ENCODE measurements around the gene P2RY6. TPM values are rescaled to one million over a fixed set of nuclear protein-coding genes. Genes with fewer than 3 reads are reported as not detected.

P2RY6 gene
- total RNA-seq, 3 donors from 2014 or later = 1.9 to 4.3 (median 2.8) TPM

- TF ChIP-seq CTCF (IDR thresholded peaks at IDR 0.05) = no peak
- H3K9me3 ChIP-seq = no peaks in the 10 kb centered on the region
- H3K4me3 ChIP-seq = no peak overlapping the region
- intact Hi-C loops (cut with DNase I, micrococcal nuclease) = loop anchor here (5.0 kb wide), 1 partner anchor 41 kb away; no protein-coding TSS in a partner anchor
- no peaks in the 10 kb centered on the region for H3K36me3 ChIP-seq (ENCODE audit: low read depth)
- DNase-seq (no peak), ATAC-seq (no peak)
- H3K4me1 ChIP-seq (ENCODE audit: low read depth) = no peaks in the 10 kb centered on the region
Measured at GRCh38 chr11:73296501-73297230, 24.5 kb downstream of the P2RY6 start.

GRCh38 chr11:73297231-73297590 is 25.1 kb downstream of the P2RY6 start:
- DNase-seq = no peak
- intact Hi-C loops (cut with DNase I, micrococcal nuclease) = loop anchor here (5.0 kb wide), 1 partner anchor 40 kb away; no protein-coding TSS in a partner anchor
- Histone ChIP-seq H3K4me3 (no peak overlapping the region), H3K9me3 (no peaks in the 10 kb centered on the region), H3K4me1 (ENCODE audit: low read depth) (no peaks in the 10 kb centered on the region), H3K36me3 (ENCODE audit: low read depth) (no peaks in the 10 kb centered on the region)
- no peak for ATAC-seq
- TF ChIP-seq CTCF (IDR thresholded peaks at IDR 0.05) = no peak

GRCh38 chr11:73297702-73298101 is 25.6 kb downstream of the P2RY6 start:
- no peaks in the 10 kb centered on the region for H3K9me3 ChIP-seq
- DNase-seq (no peak), ATAC-seq (no peak)
- no peaks in the 10 kb centered on the region for H3K36me3 ChIP-seq (ENCODE audit: low read depth)
- intact Hi-C loops (cut with DNase I, micrococcal nuclease) = loop anchor here (5.0 kb wide), 1 partner anchor 40 kb away; no protein-coding TSS in a partner anchor
- no peaks in the 10 kb centered on the region for H3K4me1 ChIP-seq (ENCODE audit: low read depth)
- H3K4me3 ChIP-seq = no peak overlapping the region
- no peak for TF ChIP-seq CTCF (IDR thresholded peaks at IDR 0.05)

- DNase-seq = peak in 1 of 3 donors; percentile 16
- no peak for TF ChIP-seq CTCF (IDR thresholded peaks at IDR 0.05)
- no peak overlapping the region for H3K4me3 ChIP-seq
- no peak for ATAC-seq
- H3K36me3 ChIP-seq (ENCODE audit: low read depth) = no peaks in the 10 kb centered on the region
- intact Hi-C loops (cut with DNase I, micrococcal nuclease) = loop anchor here (5.0 kb wide), 1 partner anchor 39 kb away; no protein-coding TSS in a partner anchor
- H3K4me1 ChIP-seq (ENCODE audit: low read depth) = no peaks in the 10 kb centered on the region
- no peaks in the 10 kb centered on the region for H3K9me3 ChIP-seq
Measured at GRCh38 chr11:73298233-73298632, 26.1 kb downstream of the P2RY6 start.

- Histone ChIP-seq H3K9me3 (no peaks in the 10 kb centered on the region), H3K4me1 (ENCODE audit: low read depth) (no peaks in the 10 kb centered on the region), H3K36me3 (ENCODE audit: low read depth) (no peaks in the 10 kb centered on the region), H3K4me3 (no peak overlapping the region)
- no peak for TF ChIP-seq CTCF (IDR thresholded peaks at IDR 0.05)
- intact Hi-C loops (cut with DNase I, micrococcal nuclease) = loop anchor here (5.0 kb wide), 1 partner anchor 38 kb away; no protein-coding TSS in a partner anchor
- no peak for ATAC-seq
- peak in 1 of 3 donors; percentile 15 for DNase-seq
Measured at GRCh38 chr11:73299751-73300150, 27.6 kb downstream of the P2RY6 start.

Measured in mucosa of descending colon (tissue), 3 donors.